GM21515 (cell line): ENCODE measurements around the gene SYCE1.
"Not testable (repeated sequence)": the region's sequence is repeated elsewhere in the genome, so short reads cannot be mapped to it uniquely, and the experiment has no call there.

Source experiments
- ATAC-seq: cut with Tn5 transposase; IDR thresholded peaks from one replicate; pipeline ENCODE4 v1.9.1; 2021; ENCODE audit not compliant: unreplicated experiment

Gene SYCE1

GRCh38 chr10:133559216-133559615, 6.2 kb downstream of the SYCE1 start:
- ATAC-seq, result no peak

GRCh38 chr10:133557381-133557780, 8.0 kb downstream of the SYCE1 start:
- ATAC-seq, result no peak

GRCh38 chr10:133555521-133555920, 9.9 kb downstream of the SYCE1 start:
- ATAC-seq, result no peak

GRCh38 chr10:133554600-133554999, 10.8 kb downstream of the SYCE1 start:
- no peak for ATAC-seq

- ATAC-seq, result no peak
These were observed 20.9 kb downstream of the SYCE1 start for GRCh38 chr10:133544506-133544905.

GRCh38 chr10:133541441-133541975, 23.9 kb downstream of the SYCE1 start:
- not testable (repeated sequence) for ATAC-seq

GRCh38 chr10:133537546-133538545, 27.5 kb downstream of the SYCE1 start:
- ATAC-seq, result no peak

GRCh38 chr10:133536198-133536597, 29.2 kb downstream of the SYCE1 start:
- no peak for ATAC-seq

GRCh38 chr10:133534417-133534816, 31.0 kb downstream of the SYCE1 start:
- no peak for ATAC-seq

GRCh38 chr10:133532871-133533270, 32.5 kb downstream of the SYCE1 start:
- no peak for ATAC-seq

GRCh38 chr10:133530506-133530905, 34.9 kb downstream of the SYCE1 start:
- no peak for ATAC-seq

- no peak for ATAC-seq
These were observed 35.8 kb downstream of the SYCE1 start for GRCh38 chr10:133529576-133529946.

- no peak for ATAC-seq
These were observed 36.4 kb downstream of the SYCE1 start for GRCh38 chr10:133528845-133529575.

GRCh38 chr10:133528296-133528844, 37.0 kb downstream of the SYCE1 start:
- ATAC-seq, result no peak

GRCh38 chr10:133527771-133528271, 37.6 kb downstream of the SYCE1 start:
- ATAC-seq, result no peak

- ATAC-seq, result no peak
These were observed 38.3 kb downstream of the SYCE1 start, which contains the start of gene CYP2E1 for GRCh38 chr10:133526957-133527588. CYP2E1 (plus strand) TSS chr10:133527363; CDS start chr10:133527396, 33 bp downstream.

- no peak for ATAC-seq
These were observed 39.9 kb downstream of the SYCE1 start for GRCh38 chr10:133525444-133525843.

- no peak for ATAC-seq
These were observed 41.7 kb downstream of the SYCE1 start for GRCh38 chr10:133523631-133524203.

- ATAC-seq, result peak; percentile 98
These were observed 45.1 kb downstream of the SYCE1 start for GRCh38 chr10:133520193-133520738.

GRCh38 chr10:133518517-133518916, 46.9 kb downstream of the SYCE1 start:
- ATAC-seq, result not testable (repeated sequence)
